Anterior cingulate cortex (tissue), 58 donors: ENCODE results near the gene GIGYF2.
"Not testable (repeated sequence)": the region's sequence is repeated elsewhere in the genome, so short reads cannot be mapped to it uniquely, and the experiment has no call there.

Experiments used
- DNase-seq, 58 donors: peaks; one replicate each; lab custom pipeline; 2025; lab: John Stamatoyannopoulos, UW

GIGYF2 gene

DNA sequence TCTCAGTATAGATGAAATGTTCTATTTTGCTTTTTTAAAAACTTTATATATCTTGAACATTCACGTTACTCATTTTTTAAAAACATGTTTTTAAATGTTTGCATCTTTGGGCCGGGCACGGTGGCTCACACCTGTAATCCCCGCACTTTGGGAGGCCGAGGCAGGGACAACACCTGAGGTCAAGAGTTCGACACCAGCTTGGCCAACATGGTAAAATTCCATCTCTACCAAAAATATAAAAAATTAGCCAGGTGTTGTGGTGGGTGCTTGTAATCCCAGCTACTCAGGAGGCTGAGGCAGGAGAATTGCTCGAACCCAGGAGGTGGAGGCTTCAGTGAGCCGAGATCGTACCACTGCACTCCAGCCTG, 210.6 kb downstream of the GIGYF2 start:
- not testable (repeated sequence) for DNase-seq

GRCh38 chr2:232908695-232909094, 211.6 kb downstream of the GIGYF2 start:
- no peak for DNase-seq
